ENCODE data around the gene AGO1. TPM values are rescaled to one million over a fixed set of nuclear protein-coding genes. Genes with fewer than 3 reads are reported as not detected.
A peak's percentile ranks its signal among the peaks of the same experiment; 100 is the strongest.

Gene AGO1
- total and polyA plus RNA-seq, 4 donors, result 3.7 to 28.6 (median 13.4) TPM

- DNase-seq (no peak), ATAC-seq (ENCODE audit: insufficient read depth, low FRiP score) (no peak)
- peaks cover 17 to 32% (median 19%) of the 10 kb centered on the region in 4 donors for H3K36me3 ChIP-seq (ENCODE audit: control insufficient read depth in 4 of 4, insufficient read depth in 4 of 4, low read length in 4 of 4)
- no peak overlapping the region for H3K4me3 ChIP-seq
- H3K9me3 ChIP-seq (ENCODE audit: control insufficient read depth in 4 of 4, insufficient read depth in 3 of 4, low read length in 3 of 4), result no peaks in the 10 kb centered on the region
- no peak for TF ChIP-seq CTCF (IDR thresholded peaks at IDR 0.05; ENCODE audit: control extremely low read depth, extremely low read depth)
- WGBS, 2 donors, result 89 to 97% methylated on average over 5 of the region's 5 CpGs
- H3K4me1 ChIP-seq (ENCODE audit: control insufficient read depth in 5 of 5, insufficient read depth in 5 of 5, low read length in 5 of 5), result peaks cover 0 to 20% (median 13%) of the 10 kb centered on the region in 5 donors
- no peak overlapping the region for H3K27ac ChIP-seq (ENCODE audit: low read depth in 1 of 2, low read length in 1 of 2)
- no peaks in the 10 kb centered on the region for H3K27me3 ChIP-seq (ENCODE audit: control insufficient read depth in 3 of 3, insufficient read depth in 3 of 3, low read length in 2 of 3)
- no peak overlapping the region for H3K9ac ChIP-seq (ENCODE audit: insufficient read depth in 1 of 2, low read length in 2 of 2)
Observed at GRCh38 chr1:35850716-35851115, 32.3 kb upstream of the AGO1 start.

- no peaks in the 10 kb centered on the region for H3K27me3 ChIP-seq (ENCODE audit: control insufficient read depth in 3 of 3, insufficient read depth in 3 of 3, low read length in 2 of 3)
- DNase-seq, result peak; percentile 42 to 93 (median 82)
- no peak overlapping the region for H3K4me3 ChIP-seq
- peak overlapping the region; percentile 45 to 51 for H3K27ac ChIP-seq (ENCODE audit: low read depth in 1 of 2, low read length in 1 of 2)
- no peak overlapping the region for H3K9ac ChIP-seq (ENCODE audit: insufficient read depth in 1 of 2, low read length in 2 of 2)
- H3K4me1 ChIP-seq (ENCODE audit: control insufficient read depth in 5 of 5, insufficient read depth in 5 of 5, low read length in 5 of 5), result peaks cover 0 to 20% (median 13%) of the 10 kb centered on the region in 5 donors
- peaks cover 18 to 35% (median 22%) of the 10 kb centered on the region in 4 donors for H3K36me3 ChIP-seq (ENCODE audit: control insufficient read depth in 4 of 4, insufficient read depth in 4 of 4, low read length in 4 of 4)
- 74 to 94% methylated on average over 3 of the region's 3 CpGs for WGBS, 2 donors
- no peak for ATAC-seq (ENCODE audit: insufficient read depth, low FRiP score)
- H3K9me3 ChIP-seq (ENCODE audit: control insufficient read depth in 4 of 4, insufficient read depth in 3 of 4, low read length in 3 of 4), result no peaks in the 10 kb centered on the region
- TF ChIP-seq CTCF (IDR thresholded peaks at IDR 0.05; ENCODE audit: control extremely low read depth, extremely low read depth), result no peak
Observed at GRCh38 chr1:35851132-35851869, 31.7 kb upstream of the AGO1 start.

GRCh38 chr1:35852241-35852640 is 30.8 kb upstream of the AGO1 start:
- Histone ChIP-seq H3K4me1 (ENCODE audit: control insufficient read depth in 5 of 5, insufficient read depth in 5 of 5, low read length in 5 of 5) (peaks cover 0 to 20% (median 13%) of the 10 kb centered on the region in 5 donors), H3K27me3 (ENCODE audit: control insufficient read depth in 3 of 3, insufficient read depth in 3 of 3, low read length in 2 of 3) (no peaks in the 10 kb centered on the region), H3K36me3 (ENCODE audit: control insufficient read depth in 4 of 4, insufficient read depth in 4 of 4, low read length in 4 of 4) (peaks cover 18 to 31% (median 22%) of the 10 kb centered on the region in 4 donors), H3K27ac (ENCODE audit: low read depth in 1 of 2, low read length in 1 of 2) (no peak overlapping the region), H3K9ac (ENCODE audit: insufficient read depth in 1 of 2, low read length in 2 of 2) (no peak overlapping the region), H3K9me3 (ENCODE audit: control insufficient read depth in 4 of 4, insufficient read depth in 3 of 4, low read length in 3 of 4) (no peaks in the 10 kb centered on the region), H3K4me3 (no peak overlapping the region)
- no peak for ATAC-seq (ENCODE audit: insufficient read depth, low FRiP score)
- TF ChIP-seq CTCF (IDR thresholded peaks at IDR 0.05; ENCODE audit: control extremely low read depth, extremely low read depth), result no peak
- WGBS, 2 donors, result 46 to 48% methylated on average over 2 of the region's 2 CpGs
- no peak for DNase-seq
